A549 (cell line): ENCODE data around the gene ANKRD62. TPM values are rescaled to one million over a fixed set of nuclear protein-coding genes. Genes with fewer than 3 reads are reported as not detected.

Experiments used
- ATAC-seq, 2 experiments: fragments of 200-7000 bp in 1 of 2; fragments of >200 bp in 1 of 2; cut with Nextera tagmentation in 1 of 2; cut with Tn5 transposase in 1 of 2; 3 replicates each; pipeline versions ENCODE4 v1.8.0 to v1.9.1; 2018 to 2020; ENCODE audit warnings: mild to moderate bottlenecking in 1 of 2, moderate library complexity in 1 of 2
- CTCF ChIA-PET: fragments of 300-600 bp; sonication (Branson Sonifier 250); formaldehyde crosslinking; extraction: SDS; loops from one replicate; lab custom pipeline; 2021; ENCODE audit warnings: antibody characterized with exemption, inconsistent platforms; lab: Yijun Ruan, JAX
- POLR2A ChIA-PET: fragments of 350-600 bp; formaldehyde crosslinking; extraction: SDS; loops from one replicate; lab custom pipeline; 2021; ENCODE audit warnings: antibody characterized with exemption, inconsistent platforms; lab: Yijun Ruan, JAX
- DNase-seq, 2 experiments: peaks; one replicate each; pipeline versions ENCODE4 v3.0.0 to v3.0.0-alpha.2; 2011 to 2016; ENCODE audit warnings: low read depth in 1 of 2, low spot score in 1 of 2
- FAIRE-seq: peaks from 2 replicates; lab custom pipeline; 2011; peaks lifted over from hg19 to GRCh38; lab: Jason Lieb, UNC
- H3K27ac ChIP-seq, 2 experiments: fragments of >200 bp; sonication (Bioruptor Twin); formaldehyde crosslinking; 3 replicates each; pipeline ENCODE4 v1.5.1; 2016 to 2017
- H3K4me1 ChIP-seq: fragments of >200 bp; sonication (Bioruptor Twin); formaldehyde crosslinking; 3 replicates; pipeline ENCODE4 v1.6.1; 2016
- H3K4me2 ChIP-seq: fragments of >200 bp; sonication (Bioruptor Twin); formaldehyde crosslinking; 3 replicates; pipeline ENCODE4 v1.6.1; 2016
- H3K4me3 ChIP-seq: fragments of >200 bp; sonication (Bioruptor Twin); formaldehyde crosslinking; 3 replicates; pipeline ENCODE4 v1.5.1; 2016
- H3K9me3 ChIP-seq: fragments of >200 bp; sonication (Bioruptor Twin); formaldehyde crosslinking; 3 replicates; pipeline ENCODE4 v1.6.1; 2016
- CBX2 ChIP-seq: fragments of 200-600 bp; sonication (generic); IDR thresholded peaks from 2 replicates; pipeline ENCODE4 v1.6.1; 2016; ENCODE audit warnings: low read depth, mild to moderate bottlenecking, borderline replicate concordance
- CBX8 ChIP-seq: fragments of 200-600 bp; sonication (generic); IDR thresholded peaks from 2 replicates; pipeline ENCODE4 v1.6.1; 2016
- CEBPB ChIP-seq, 2 experiments: fragments of >200 bp in 1 of 2; sonication (Bioruptor Twin) in 1 of 2; formaldehyde crosslinking in 1 of 2; IDR thresholded peaks; 2 replicates each; pipeline ENCODE4 v1.6.1; 2012 to 2016
- CHD2 ChIP-seq: fragments of 150-350 bp; IDR thresholded peaks from 2 replicates; pipeline ENCODE4 v1.6.1; 2014; ENCODE audit warnings: low read length; ENCODE audit not compliant: partially characterized antibody
- CHD4 ChIP-seq: fragments of 200-600 bp; sonication (generic); IDR thresholded peaks from 2 replicates; pipeline ENCODE4 v1.6.1; 2016; ENCODE audit warnings: antibody characterized with exemption, mild to moderate bottlenecking, borderline replicate concordance
- CTCF ChIP-seq: fragments of >200 bp; sonication (Bioruptor Twin); formaldehyde crosslinking; IDR thresholded peaks from 3 replicates; pipeline ENCODE4 v1.5.1; 2016
- E2F6 ChIP-seq: IDR thresholded peaks from 2 replicates; pipeline ENCODE4 v1.6.1; 2012; ENCODE audit warnings: low read depth, borderline replicate concordance
- EHMT2 ChIP-seq: fragments of 200-600 bp; sonication (generic); IDR thresholded peaks from 2 replicates; pipeline ENCODE4 v1.6.1; 2016; ENCODE audit warnings: antibody characterized with exemption, low read depth, mild to moderate bottlenecking, moderate library complexity
- EP300 ChIP-seq, 2 experiments: fragments of >200 bp; sonication (Bioruptor Twin); formaldehyde crosslinking; IDR thresholded peaks; 2 replicates in 1 of 2; 3 replicates in 1 of 2; pipeline ENCODE4 v1.6.1; 2016 to 2017
- GATA3 ChIP-seq: IDR thresholded peaks from 2 replicates; pipeline ENCODE4 v1.6.1; 2012; ENCODE audit warnings: borderline replicate concordance
- HEYL ChIP-seq: fragments of 250-450 bp; sonication (Bioruptor Pico); IDR thresholded peaks from 2 replicates; pipeline ENCODE4 v1.8.0; 2021; ENCODE audit warnings: mild to moderate bottlenecking, moderate library complexity
- HMGXB4 ChIP-seq: fragments of 250-450 bp; sonication (Bioruptor Pico); IDR thresholded peaks from 2 replicates; pipeline ENCODE4 v1.5.0; 2021; ENCODE audit warnings: mild to moderate bottlenecking, moderate library complexity, borderline replicate concordance
- HOXA7 ChIP-seq: fragments of 250-450 bp; sonication (Bioruptor Pico); IDR thresholded peaks from 2 replicates; pipeline ENCODE4 v1.5.0; 2020; ENCODE audit warnings: mild to moderate bottlenecking, moderate library complexity
- MAZ ChIP-seq: fragments of 150-350 bp; IDR thresholded peaks from 2 replicates; pipeline ENCODE4 v1.6.1; 2014; ENCODE audit warnings: antibody characterized with exemption, low read depth, low read length, borderline replicate concordance
- MYC ChIP-seq: IDR thresholded peaks from 2 replicates; pipeline ENCODE4 v1.6.1; 2012; ENCODE audit warnings: mild to moderate bottlenecking, inconsistent platforms, low read length, improper control_type of control experiment, borderline replicate concordance
- NFE2L2 ChIP-seq: fragments of 150-350 bp; conservative IDR thresholded peaks from 2 replicates; pipeline ENCODE4 v1.6.1; 2014; ENCODE audit warnings: low read length
- NPAS2 ChIP-seq: fragments of 250-450 bp; sonication (Bioruptor Pico); IDR thresholded peaks from 2 replicates; pipeline ENCODE4 v1.8.0; 2022; ENCODE audit warnings: mild to moderate bottlenecking, moderate library complexity, borderline replicate concordance
- POLR2AphosphoS2 ChIP-seq: conservative IDR thresholded peaks from 2 replicates; pipeline ENCODE4 v1.6.1; 2012; ENCODE audit warnings: low read length, improper control_type of control experiment, inconsistent platforms
- REST ChIP-seq: fragments of 200-600 bp; sonication (generic); IDR thresholded peaks from 2 replicates; pipeline ENCODE4 v1.6.1; 2016; ENCODE audit warnings: antibody characterized with exemption, mild to moderate bottlenecking, moderate library complexity
- TFCP2L1 ChIP-seq: fragments of 250-450 bp; sonication (Bioruptor Pico); IDR thresholded peaks from 2 replicates; pipeline ENCODE4 v1.5.0; 2021; ENCODE audit warnings: mild to moderate bottlenecking
- TP53 ChIP-seq: fragments of 250-450 bp; sonication (Bioruptor Pico); IDR thresholded peaks from 2 replicates; pipeline ENCODE4 v1.5.0; 2021; ENCODE audit warnings: mild to moderate bottlenecking, moderate library complexity
- WGBS: methylation state at CpG from one replicate; pipeline ENCODE4 v1.1.6; 2017; ENCODE audit errors: missing lambda C conversion rate; 5-methylcytosine and 5-hydroxymethylcytosine counted together
- polyA plus RNA-seq, 4 experiments: library from polyadenylated mRNA; depleted of rRNA in 3 of 4; stranded (reverse); fragments of >200 nt; fragmentation: RNase III in 1 of 4; extraction: RNeasy Plus Mini Kit Qiagen cat#74134 plus additional on column Dnase treatment in 1 of 4; gene quantifications; 2 replicates in 3 of 4; 3 replicates in 1 of 4; pipeline ENCODE4 v1.2.3, GENCODE V29; 2011 to 2017

The ANKRD62 gene
- polyA plus RNA-seq, 2 of the 4 experiments (the other 2 are of a cell fraction): not detected

GRCh38 chr18:12113999-12114646 lies 20.5 kb downstream of the ANKRD62 start:
- no peak for TF ChIP-seq CBX2
- TF ChIP-seq EP300 (IDR thresholded peaks at IDR 0.05): no peak
- TF ChIP-seq CEBPB (IDR thresholded peaks at IDR 0.05): peak in 1 of 2 experiments; percentile 12; a peak in 1 of 4 replicates
- no peak for TF ChIP-seq POLR2AphosphoS2
- TF ChIP-seq HEYL (CRISPR knock-in tag): no peak
- TF ChIP-seq REST: no peak
- POLR2A ChIA-PET: no interaction called here
- Histone ChIP-seq H3K4me1 (no peaks in the 10 kb centered on the region), H3K27ac (no peak overlapping the region), H3K9me3 (peaks cover 4% of the 10 kb centered on the region; the same call in 1 of the 3 replicates), H3K4me3 (no peak overlapping the region), H3K4me2 (no peak overlapping the region)
- ATAC-seq (no peak), DNase-seq (no peak), FAIRE-seq (no peak)
- WGBS: 34% methylated on average over 5 of the region's 5 CpGs
- CTCF ChIA-PET: no interaction called here

- ATAC-seq (no peak), FAIRE-seq (no peak), DNase-seq (no peak)
- Histone ChIP-seq H3K27ac (no peak overlapping the region), H3K4me1 (no peaks in the 10 kb centered on the region), H3K4me3 (no peak overlapping the region), H3K9me3 (no peaks in the 10 kb centered on the region), H3K4me2 (no peak overlapping the region)
- TF ChIP-seq CHD2 (no peak), TFCP2L1 (CRISPR knock-in tag) (no peak), E2F6 (no peak), GATA3 (no peak), REST (no peak), CTCF (no peak), CHD4 (no peak), MYC (no peak), TP53 (CRISPR knock-in tag) (no peak), CBX8 (no peak), HOXA7 (CRISPR knock-in tag) (no peak), HEYL (CRISPR knock-in tag) (no peak), NPAS2 (no peak), EHMT2 (no peak), MAZ (no peak), HMGXB4 (CRISPR knock-in tag) (no peak), NFE2L2 (no peak)
- POLR2A ChIA-PET: interaction anchor here (0.7 kb wide), 1 partner anchor 18 kb away, joined by 3 read pairs; no protein-coding TSS in a partner anchor
- CTCF ChIA-PET: no interaction called here
- 43% methylated on average over 2 of the region's 2 CpGs for WGBS
These were observed 25.7 kb downstream of the ANKRD62 start for GRCh38 chr18:12119358-12119757.
